GM18498 (cell line): ENCODE data around the gene AGBL3.

ENCODE experiments used
- ATAC-seq: cut with Tn5 transposase; IDR thresholded peaks from one replicate; pipeline ENCODE4 v1.9.1; 2021; ENCODE audit warnings: mild to moderate bottlenecking, moderate library complexity; ENCODE audit not compliant: unreplicated experiment

The AGBL3 gene

GRCh38 chr7:134986363-134987251 is at the start of gene AGBL3:
Gene AGBL3 (plus strand): TSS chr7:134986508. CDS start chr7:134987934, 1,426 bp downstream.
- peak; percentile 92 for ATAC-seq

- ATAC-seq: no peak
Observed at GRCh38 chr7:134936893-134937510, 49.3 kb upstream of the AGBL3 start.

GRCh38 chr7:134938141-134938540 is 48.2 kb upstream of the AGBL3 start:
- ATAC-seq: no peak

- no peak for ATAC-seq
Observed at GRCh38 chr7:134939136-134939535, 47.2 kb upstream of the AGBL3 start.

GRCh38 chr7:134940729-134941128 is 45.6 kb upstream of the AGBL3 start:
- ATAC-seq: no peak

- ATAC-seq: no peak
Observed at GRCh38 chr7:134941185-134941900, 45.0 kb upstream of the AGBL3 start.

GRCh38 chr7:134941952-134942351 is 44.4 kb upstream of the AGBL3 start:
- ATAC-seq: no peak

- ATAC-seq: no peak
Observed at GRCh38 chr7:134942690-134943466, 43.4 kb upstream of the AGBL3 start.

- no peak for ATAC-seq
Observed at GRCh38 chr7:134943785-134944400, 42.4 kb upstream of the AGBL3 start.

- no peak for ATAC-seq
Observed at GRCh38 chr7:134945691-134946090, 40.6 kb upstream of the AGBL3 start.

- no peak for ATAC-seq
Observed at GRCh38 chr7:134946260-134946659, 40.0 kb upstream of the AGBL3 start.

- no peak for ATAC-seq
Observed at GRCh38 chr7:134947329-134947728, 39.0 kb upstream of the AGBL3 start.

- ATAC-seq: no peak
Observed at GRCh38 chr7:134947831-134948230, 38.5 kb upstream of the AGBL3 start.

- ATAC-seq: no peak
Observed at GRCh38 chr7:134948246-134948645, 38.1 kb upstream of the AGBL3 start.

GRCh38 chr7:134948736-134949135 is 37.6 kb upstream of the AGBL3 start:
- no peak for ATAC-seq

- no peak for ATAC-seq
Observed at GRCh38 chr7:134949171-134949570, 37.1 kb upstream of the AGBL3 start.

GRCh38 chr7:134954197-134955082 is 31.9 kb upstream of the AGBL3 start:
- ATAC-seq: no peak

- no peak for ATAC-seq
Observed at GRCh38 chr7:134957005-134957404, 29.3 kb upstream of the AGBL3 start.

GRCh38 chr7:134959810-134960209 is 26.5 kb upstream of the AGBL3 start:
- no peak for ATAC-seq
